D721Med (cell line): ENCODE measurements around the gene ROR1.

Source experiments
- DNase-seq: peaks from one replicate; pipeline ENCODE4 v3.0.0; 2011; ENCODE audit warnings: low spot score; ENCODE audit not compliant: insufficient read length
- FAIRE-seq: peaks from 2 replicates; lab custom pipeline; 2011; peaks lifted over from hg19 to GRCh38; lab: Jason Lieb, UNC
- CTCF ChIP-seq: IDR thresholded peaks from 2 replicates; pipeline ENCODE4 v1.5.1; 2012; ENCODE audit warnings: mild to moderate bottlenecking, control low read depth; ENCODE audit not compliant: insufficient read depth; ENCODE audit errors: missing control alignments

Gene ROR1

DNA sequence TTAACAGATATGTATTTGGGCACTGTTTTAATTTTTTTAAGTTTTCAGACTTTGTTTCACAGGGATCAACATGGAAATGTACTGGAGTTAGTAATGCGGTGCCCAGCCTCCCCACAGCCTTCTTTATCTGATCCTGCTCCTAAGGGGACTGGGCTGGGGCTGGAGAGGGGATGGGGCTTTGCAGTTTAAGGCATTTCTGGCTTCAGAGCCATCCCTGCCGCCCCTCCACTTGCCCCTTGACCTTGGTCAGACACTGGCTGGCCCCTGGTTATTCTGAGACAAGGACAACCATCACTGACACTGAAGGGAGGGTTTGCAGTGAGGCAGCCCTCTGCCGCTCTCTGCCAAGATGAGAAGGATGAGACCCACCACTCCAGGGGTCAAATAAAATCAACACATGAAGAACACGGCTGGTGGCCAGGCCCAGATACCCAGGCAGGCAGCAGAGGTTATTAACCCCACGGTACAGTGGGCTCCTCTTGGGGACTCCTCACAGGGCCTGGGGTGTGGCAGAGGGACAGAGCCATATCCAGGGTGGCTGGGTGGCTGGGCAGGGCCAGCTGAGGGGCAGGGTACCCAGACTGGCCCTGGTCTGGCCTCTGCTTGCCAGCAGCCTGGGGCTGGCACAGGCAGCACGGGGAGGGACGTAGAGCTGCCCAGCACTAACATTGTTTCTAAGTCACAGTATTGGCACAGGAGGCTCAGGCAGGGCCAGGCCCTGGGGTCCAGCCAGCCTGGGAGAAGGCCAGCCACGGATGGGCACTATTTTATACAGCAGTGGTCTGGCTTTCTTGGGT, 422.5 kb downstream of the ROR1 start:
- FAIRE-seq = no peak
- TF ChIP-seq CTCF = no peak

GRCh38 chr1:64197076-64197475, 423.3 kb downstream of the ROR1 start:
- TF ChIP-seq CTCF = no peak
- DNase-seq = no peak
- no peak for FAIRE-seq

More for the DNA sequence above, 422.5 kb downstream of the ROR1 start:
- DNase-seq = no peak

- FAIRE-seq = no peak
Measured at GRCh38 chr1:64199154-64199553, 425.3 kb downstream of the ROR1 start.

GRCh38 chr1:64200064-64200463, 426.2 kb downstream of the ROR1 start:
- no peak for TF ChIP-seq CTCF
- DNase-seq (no peak), FAIRE-seq (no peak)

More at GRCh38 chr1:64199154-64199553, 425.3 kb downstream of the ROR1 start:
- no peak for DNase-seq
- no peak for TF ChIP-seq CTCF

GRCh38 chr1:64203420-64203819, 429.6 kb downstream of the ROR1 start, which contains the start of gene UBE2U:
Gene UBE2U, plus strand, starts transcription at chr1:64203623. Its CDS starts 428 bp downstream, at chr1:64204051.
- no peak for DNase-seq
- FAIRE-seq = no peak
- TF ChIP-seq CTCF = no peak

- DNase-seq (no peak), FAIRE-seq (no peak)
- no peak for TF ChIP-seq CTCF
Measured at GRCh38 chr1:64209221-64209620, 435.4 kb downstream of the ROR1 start.

DNA sequence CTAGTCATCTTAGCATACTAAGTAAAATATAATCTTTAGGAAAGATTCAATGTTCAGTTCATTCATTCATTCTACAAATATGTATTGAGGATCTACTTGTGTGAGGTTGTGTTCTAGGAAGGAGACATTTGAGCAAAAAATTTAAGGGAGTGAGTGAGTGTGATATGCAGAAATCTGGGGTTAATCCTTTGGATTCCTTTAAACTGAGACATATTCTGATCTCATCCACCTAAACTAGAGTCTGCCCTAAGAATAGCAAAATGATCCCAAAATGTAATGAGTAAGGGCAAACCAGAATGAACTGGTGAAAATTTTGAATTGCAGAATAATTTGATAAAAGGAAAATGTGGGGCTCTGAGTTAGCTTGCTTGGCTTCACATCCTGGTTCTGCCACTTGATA, 438.2 kb downstream of the ROR1 start:
- no peak for FAIRE-seq
- no peak for DNase-seq
- TF ChIP-seq CTCF = no peak
